KMS-11 (cell line): ENCODE measurements around the gene SLC17A6.

Experiments used
- H2AFZ ChIP-seq: fragments of 200-600 bp; sonication (generic); 2 replicates; pipeline ENCODE4 v1.6.1; 2016; ENCODE audit warnings: antibody characterized with exemption, mixed run types, low read depth
- H3K27ac ChIP-seq: fragments of 200-600 bp; sonication (generic); 2 replicates; pipeline ENCODE4 v1.6.1; 2016; ENCODE audit warnings: mild to moderate bottlenecking, mixed run types
- H3K27me3 ChIP-seq: fragments of 200-600 bp; sonication (generic); 2 replicates; pipeline ENCODE4 v1.6.1; 2017; ENCODE audit warnings: mild to moderate bottlenecking, low read depth, mixed run types, moderate library complexity; ENCODE audit not compliant: insufficient read depth
- H3K36me3 ChIP-seq: fragments of 200-600 bp; sonication (generic); 2 replicates; pipeline ENCODE4 v1.6.1; 2017; ENCODE audit warnings: mild to moderate bottlenecking, mixed run types; ENCODE audit not compliant: insufficient read depth
- H3K4me1 ChIP-seq: fragments of 200-600 bp; sonication (generic); 2 replicates; pipeline ENCODE4 v1.6.1; 2016; ENCODE audit warnings: mild to moderate bottlenecking, low read depth, mixed run types; ENCODE audit not compliant: poor library complexity, severe bottlenecking
- H3K4me2 ChIP-seq: fragments of 200-600 bp; sonication (generic); 2 replicates; pipeline ENCODE4 v1.7.0; 2016; ENCODE audit warnings: mild to moderate bottlenecking, mixed run types
- H3K4me3 ChIP-seq: fragments of 200-600 bp; sonication (generic); IDR thresholded peaks from 2 replicates; pipeline ENCODE4 v1.6.1; 2017; ENCODE audit warnings: low read depth, low read length, mixed read lengths; ENCODE audit not compliant: insufficient read depth
- H3K79me2 ChIP-seq: fragments of 200-600 bp; sonication (generic); 2 replicates; pipeline ENCODE4 v1.6.1; 2016; ENCODE audit warnings: low read depth, mixed run types; ENCODE audit not compliant: insufficient read depth
- H3K9ac ChIP-seq: fragments of 200-600 bp; sonication (generic); 2 replicates; pipeline ENCODE4 v1.6.1; 2016; ENCODE audit warnings: mild to moderate bottlenecking, mixed run types
- H4K20me1 ChIP-seq: fragments of 200-600 bp; sonication (generic); 2 replicates; pipeline ENCODE4 v1.6.1; 2016; ENCODE audit warnings: mild to moderate bottlenecking, mixed run types; ENCODE audit not compliant: insufficient read depth
- CTCF ChIP-seq: fragments of 200-600 bp; sonication (generic); conservative IDR thresholded peaks from 2 replicates; pipeline ENCODE4 v1.6.1; 2017; ENCODE audit warnings: low read depth, mild to moderate bottlenecking, antibody characterized with exemption, low read length, moderate library complexity, mixed read lengths

The SLC17A6 gene

GRCh38 chr11:22389526-22390282, 51.5 kb downstream of the SLC17A6 start:
- Histone ChIP-seq H3K27me3 (no peaks in the 10 kb centered on the region), H4K20me1 (no peaks in the 10 kb centered on the region), H3K27ac (no peak overlapping the region), H3K9ac (no peak overlapping the region), H3K4me2 (no peak overlapping the region), H3K79me2 (no peaks in the 10 kb centered on the region), H3K4me3 (no peak overlapping the region), H3K36me3 (no peaks in the 10 kb centered on the region), H3K4me1 (no peaks in the 10 kb centered on the region), H2AFZ (no peak overlapping the region)
- no peak for TF ChIP-seq CTCF

GRCh38 chr11:22390283-22390655, 52.1 kb downstream of the SLC17A6 start:
- Histone ChIP-seq H2AFZ (no peak overlapping the region), H3K4me2 (no peak overlapping the region), H3K4me3 (no peak overlapping the region), H3K79me2 (no peaks in the 10 kb centered on the region), H3K27ac (no peak overlapping the region), H3K36me3 (no peaks in the 10 kb centered on the region), H3K4me1 (no peaks in the 10 kb centered on the region), H3K27me3 (no peaks in the 10 kb centered on the region), H3K9ac (no peak overlapping the region), H4K20me1 (no peaks in the 10 kb centered on the region)
- no peak for TF ChIP-seq CTCF

GRCh38 chr11:22392561-22392960, 54.4 kb downstream of the SLC17A6 start:
- no peaks in the 10 kb centered on the region for H3K27me3 ChIP-seq
- H3K4me1 ChIP-seq, result no peaks in the 10 kb centered on the region
- H3K4me3 ChIP-seq, result no peak overlapping the region
- no peak overlapping the region for H3K9ac ChIP-seq
- no peaks in the 10 kb centered on the region for H4K20me1 ChIP-seq
- no peaks in the 10 kb centered on the region for H3K36me3 ChIP-seq
- no peak overlapping the region for H3K27ac ChIP-seq
- no peak overlapping the region for H3K4me2 ChIP-seq
- no peak overlapping the region for H2AFZ ChIP-seq
- no peak for TF ChIP-seq CTCF
- no peaks in the 10 kb centered on the region for H3K79me2 ChIP-seq

GRCh38 chr11:22405377-22405776, 67.2 kb downstream of the SLC17A6 start:
- no peaks in the 10 kb centered on the region for H3K4me1 ChIP-seq
- no peak overlapping the region for H3K27ac ChIP-seq
- TF ChIP-seq CTCF, result no peak
- H3K9ac ChIP-seq, result no peak overlapping the region
- H3K4me3 ChIP-seq, result no peak overlapping the region
- no peaks in the 10 kb centered on the region for H3K36me3 ChIP-seq
- no peaks in the 10 kb centered on the region for H3K79me2 ChIP-seq
- no peaks in the 10 kb centered on the region for H3K27me3 ChIP-seq
- no peak overlapping the region for H3K4me2 ChIP-seq
- H2AFZ ChIP-seq, result no peak overlapping the region
- no peaks in the 10 kb centered on the region for H4K20me1 ChIP-seq
